ENCODE results near the gene RHOB. TPM values are rescaled to one million over a fixed set of nuclear protein-coding genes. Genes with fewer than 3 reads are reported as not detected.

The RHOB gene
- total and polyA plus RNA-seq, 2 of the 13 experiments (the other 11 are each of a cell fraction or from before 2014, with no cell fraction given) = 192 to 268 TPM

DNA sequence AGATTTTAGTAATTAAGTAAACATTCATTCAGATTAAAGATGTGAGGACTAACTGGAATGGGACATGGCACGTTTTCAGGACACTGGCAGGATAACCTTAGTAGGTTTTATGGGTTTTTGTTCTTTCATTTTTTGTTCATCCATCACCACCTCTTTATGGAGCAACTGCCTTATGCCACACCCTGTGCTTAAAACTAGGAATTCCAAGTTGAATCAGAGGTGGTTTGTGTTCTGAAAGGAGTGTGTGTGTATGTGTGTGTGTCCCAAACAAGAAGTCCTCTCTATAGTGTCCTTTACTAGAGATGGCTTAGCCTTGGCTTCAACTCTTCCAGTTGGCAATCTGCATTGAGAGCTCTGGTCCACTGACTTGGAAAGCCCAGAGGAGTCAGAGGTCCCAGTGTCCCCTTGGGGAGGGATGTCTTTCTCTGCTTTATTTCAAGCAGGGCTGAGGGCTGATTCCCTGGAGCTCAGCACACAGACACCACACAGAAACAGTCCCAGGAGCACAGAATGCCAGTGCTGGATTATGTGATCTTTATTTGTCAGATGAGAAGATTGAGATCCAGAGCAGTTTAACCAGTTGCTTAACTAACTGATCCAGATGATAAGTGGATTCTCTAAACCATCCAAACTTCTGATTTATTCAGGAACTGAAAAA is 25.2 kb downstream of the RHOB start:
- no peak overlapping the region for H3K9ac ChIP-seq (ENCODE audit: insufficient read depth, low read depth, low read length)
- in situ Hi-C loops (cut with HindIII; ENCODE audit: extremely low pct_ligation_motif_present, low pct_unique_long_range_greater_than_20kb) (no loop called here), intact Hi-C loops (cut with micrococcal nuclease; ENCODE audit: unreplicated experiment) (no loop called here)
- H3K79me2 ChIP-seq (ENCODE audit: insufficient read depth, low read length) = no peaks in the 10 kb centered on the region
- no peak for ATAC-seq
- H3K9me3 ChIP-seq (ENCODE audit: low read length) = no peaks in the 10 kb centered on the region
- no peak for FAIRE-seq
- no peaks in the 10 kb centered on the region for H4K20me1 ChIP-seq (ENCODE audit: insufficient read depth, low read length)
- no peaks in the 10 kb centered on the region for H3K36me3 ChIP-seq (replicated peaks in 1 of 2; ENCODE audit: control insufficient read depth in 1 of 2, insufficient read depth in 2 of 2, low read length in 2 of 2)
- no peak overlapping the region for H3K4me2 ChIP-seq (ENCODE audit: low read depth, low read length)
- H3K27me3 ChIP-seq (ENCODE audit: control insufficient read depth in 1 of 2, insufficient read depth in 2 of 2, low read length in 2 of 2) = peaks cover 3 to 7% of the 10 kb centered on the region in 2 experiments; a peak in 3 of 5 replicates
- no peak overlapping the region for H3K4me3 ChIP-seq (replicated peaks in 1 of 3; ENCODE audit: insufficient read depth in 1 of 3, low read depth in 2 of 3, low read length in 3 of 3)
- peaks cover 55% of the 10 kb centered on the region for H3K4me1 ChIP-seq (ENCODE audit: insufficient read depth, low read length)
- no peak for DNase-seq (ENCODE audit: low spot score)
- 3% methylated on average over 1 of the region's 1 CpG for WGBS (ENCODE audit: low lambda C conversion rate)
- TF ChIP-seq SP4 (CRISPR knock-in tag; IDR thresholded peaks at IDR 0.05) (no peak), TBP (CRISPR knock-in tag; IDR thresholded peaks at IDR 0.05) (no peak), MAF1 (CRISPR knock-in tag; IDR thresholded peaks at IDR 0.05; ENCODE audit: borderline replicate concordance) (no peak), ATF7-NPFF (CRISPR knock-in tag; IDR thresholded peaks at IDR 0.05; ENCODE audit: low read depth) (no peak), JDP2 (CRISPR knock-in tag; IDR thresholded peaks at IDR 0.05; ENCODE audit: borderline replicate concordance) (no peak), HNF4G (IDR thresholded peaks at IDR 0.05; ENCODE audit: borderline replicate concordance, low read depth, low read length) (no peak), HNF4G (CRISPR knock-in tag; IDR thresholded peaks at IDR 0.05; ENCODE audit: borderline replicate concordance, low read depth) (no peak)
- TF ChIP-seq, protein P1, sequence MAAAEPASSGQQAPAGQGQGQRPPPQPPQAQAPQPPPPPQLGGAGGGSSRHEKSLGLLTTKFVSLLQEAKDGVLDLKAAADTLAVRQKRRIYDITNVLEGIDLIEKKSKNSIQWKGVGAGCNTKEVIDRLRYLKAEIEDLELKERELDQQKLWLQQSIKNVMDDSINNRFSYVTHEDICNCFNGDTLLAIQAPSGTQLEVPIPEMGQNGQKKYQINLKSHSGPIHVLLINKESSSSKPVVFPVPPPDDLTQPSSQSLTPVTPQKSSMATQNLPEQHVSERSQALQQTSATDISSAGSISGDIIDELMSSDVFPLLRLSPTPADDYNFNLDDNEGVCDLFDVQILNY (CRISPR knock-in tag; conservative IDR thresholded peaks at IDR 0.05) = no peak
- TF ChIP-seq, protein P2, sequence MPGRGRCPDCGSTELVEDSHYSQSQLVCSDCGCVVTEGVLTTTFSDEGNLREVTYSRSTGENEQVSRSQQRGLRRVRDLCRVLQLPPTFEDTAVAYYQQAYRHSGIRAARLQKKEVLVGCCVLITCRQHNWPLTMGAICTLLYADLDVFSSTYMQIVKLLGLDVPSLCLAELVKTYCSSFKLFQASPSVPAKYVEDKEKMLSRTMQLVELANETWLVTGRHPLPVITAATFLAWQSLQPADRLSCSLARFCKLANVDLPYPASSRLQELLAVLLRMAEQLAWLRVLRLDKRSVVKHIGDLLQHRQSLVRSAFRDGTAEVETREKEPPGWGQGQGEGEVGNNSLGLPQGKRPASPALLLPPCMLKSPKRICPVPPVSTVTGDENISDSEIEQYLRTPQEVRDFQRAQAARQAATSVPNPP (CRISPR knock-in tag; IDR thresholded peaks at IDR 0.05) = no peak
- no peak overlapping the region for H2AFZ ChIP-seq (ENCODE audit: low read length)
- CTCF ChIA-PET (ENCODE audit: low intra/inter-chr PET ratio, low total read pairs) = no interaction called here
- H3K27ac ChIP-seq (ENCODE audit: extremely low read length, insufficient read depth, low read length) = no peak overlapping the region
- POLR2A ChIA-PET = interaction anchor here (5.0 kb wide), 1 partner anchor 24 kb away, joined by 52 read pairs; the partner anchor contains the start of gene RHOB
- no TSS peak for BruUV-seq (replicated peaks)
